H1 (cell line): ENCODE data around the gene PCDHGB1. TPM values are rescaled to one million over a fixed set of nuclear protein-coding genes. Genes with fewer than 3 reads are reported as not detected.

Experiments
- CTCF ChIA-PET: fragments of 300-600 bp; sonication (Branson Sonifier 250); formaldehyde crosslinking; loops from one replicate; lab custom pipeline; 2021; ENCODE audit not compliant: partially characterized antibody; lab: Charles Lee
- POLR2A ChIA-PET: fragments of 300-600 bp; sonication (Branson Sonifier 250); formaldehyde crosslinking; loops from one replicate; lab custom pipeline; 2021; ENCODE audit warnings: inconsistent platforms; ENCODE audit not compliant: partially characterized antibody; lab: Charles Lee
- DNase-seq, 2 experiments: peaks; one replicate each; pipeline versions ENCODE4 v3.0.0 to v3.0.0-alpha.2; 2010 to 2022; ENCODE audit warnings: low spot score in 2 of 2, low read depth in 1 of 2, mixed read lengths in 1 of 2
- FAIRE-seq: peaks from 2 replicates; lab custom pipeline; 2011; peaks lifted over from hg19 to GRCh38; lab: Jason Lieb, UNC
- H2AFZ ChIP-seq: 2 replicates; pipeline ENCODE4 v1.8.1; 2012; ENCODE audit warnings: low read length, inconsistent platforms
- H2AK5ac ChIP-seq: 2 replicates; pipeline ENCODE4 v1.6.1; 2013; ENCODE audit warnings: low read depth, low read length
- H2BK120ac ChIP-seq: replicated peaks from 2 replicates; pipeline ENCODE3; 2013; ENCODE audit warnings: low read depth, low read length, inconsistent platforms
- H2BK12ac ChIP-seq: 2 replicates; pipeline ENCODE4 v1.6.1; 2013; ENCODE audit warnings: low read depth, low read length
- H2BK15ac ChIP-seq: 2 replicates; pipeline ENCODE4 v1.6.1; 2013; ENCODE audit warnings: low read length
- H2BK20ac ChIP-seq: 2 replicates; pipeline ENCODE4 v1.6.1; 2013; ENCODE audit warnings: low read length
- H2BK5ac ChIP-seq: 2 replicates; pipeline ENCODE4 v1.6.1; 2013; ENCODE audit warnings: low read depth, low read length
- H3K14ac ChIP-seq: 2 replicates; pipeline ENCODE4 v1.6.1; 2013; ENCODE audit warnings: inconsistent platforms; ENCODE audit not compliant: insufficient read length
- H3K18ac ChIP-seq: 2 replicates; pipeline ENCODE4 v1.6.1; 2013; ENCODE audit warnings: low read length; ENCODE audit errors: extremely low read depth
- H3K23ac ChIP-seq: 2 replicates; pipeline ENCODE4 v1.6.1; 2013; ENCODE audit warnings: inconsistent platforms; ENCODE audit not compliant: insufficient read length
- H3K23me2 ChIP-seq: 2 replicates; pipeline ENCODE4 v1.6.1; 2013; ENCODE audit warnings: low read depth, low read length
- H3K27ac ChIP-seq: 2 replicates; pipeline ENCODE4 v1.6.1; 2011; ENCODE audit warnings: low read depth, low read length, inconsistent platforms
- H3K27me3 ChIP-seq, 4 experiments: replicated peaks in 1 of 4; 1 replicate in 1 of 4; 2 replicates in 3 of 4; pipeline versions ENCODE4 v1.6.1 to v1.8.1; 2011 to 2013; ENCODE audit warnings: low read length in 3 of 4, mild to moderate bottlenecking in 3 of 4, inconsistent platforms in 2 of 4, mixed read lengths in 2 of 4, moderate library complexity in 1 of 4; ENCODE audit not compliant: control insufficient read depth in 3 of 4, insufficient read depth in 3 of 4; ENCODE audit errors: extremely low read depth in 1 of 4
- H3K36me3 ChIP-seq, 4 experiments: 2 replicates each; pipeline versions ENCODE4 v1.6.1 to v1.8.1; 2011 to 2013; ENCODE audit warnings: mild to moderate bottlenecking in 4 of 4, low read length in 3 of 4, moderate library complexity in 2 of 4, control low read depth in 1 of 4, inconsistent platforms in 1 of 4; ENCODE audit not compliant: insufficient read depth in 4 of 4, control insufficient read depth in 2 of 4
- H3K4ac ChIP-seq: replicated peaks from 2 replicates; pipeline ENCODE3; 2013; ENCODE audit warnings: low read length, low read depth, mixed read lengths, inconsistent platforms; ENCODE audit not compliant: insufficient read length
- H3K4me1 ChIP-seq, 4 experiments: replicated peaks in 1 of 4; 1 replicate in 1 of 4; 2 replicates in 3 of 4; pipeline versions ENCODE4 v1.6.1 to v1.8.1; 2011 to 2013; ENCODE audit warnings: low read length in 3 of 4, inconsistent platforms in 2 of 4, mixed read lengths in 1 of 4; ENCODE audit not compliant: insufficient read depth in 4 of 4, control insufficient read depth in 3 of 4
- H3K4me2 ChIP-seq, 2 experiments: 2 replicates each; pipeline versions ENCODE4 v1.6.1 to v1.8.1; 2011 to 2013; ENCODE audit warnings: low read depth in 2 of 2, low read length in 2 of 2, control low read depth in 1 of 2, inconsistent platforms in 1 of 2, mild to moderate bottlenecking in 1 of 2; ENCODE audit not compliant: insufficient read depth in 1 of 2
- H3K4me3 ChIP-seq, 4 experiments: fragments of 200-600, 300-600 bp in 1 of 4; sonication (generic), shearing (Covaris generic), sonication (Bioruptor Twin) in 1 of 4; 2 replicates each; pipeline versions ENCODE4 v1.5.1 to v1.8.1; 2011 to 2016; ENCODE audit warnings: low read length in 4 of 4, low read depth in 3 of 4, control low read depth in 2 of 4, inconsistent platforms in 2 of 4, mild to moderate bottlenecking in 2 of 4, mixed read lengths in 1 of 4, moderate library complexity in 1 of 4; ENCODE audit not compliant: insufficient read depth in 2 of 4; ENCODE audit errors: extremely low read depth in 1 of 4
- H3K56ac ChIP-seq: replicated peaks from 2 replicates; pipeline ENCODE3; 2013; ENCODE audit warnings: low read depth, mild to moderate bottlenecking, mixed read lengths, low read length, inconsistent platforms; ENCODE audit not compliant: insufficient read length
- H3K79me1 ChIP-seq: 2 replicates; pipeline ENCODE4 v1.6.1; 2013; ENCODE audit warnings: low read depth, low read length, control low read depth
- H3K79me2 ChIP-seq, 2 experiments: 2 replicates each; pipeline versions ENCODE4 v1.6.1 to v1.8.1; 2012 to 2013; ENCODE audit warnings: low read length in 2 of 2, mild to moderate bottlenecking in 2 of 2, inconsistent platforms in 1 of 2; ENCODE audit not compliant: insufficient read depth in 2 of 2, control insufficient read depth in 1 of 2
- H3K9ac ChIP-seq, 4 experiments: replicated peaks in 1 of 4; 1 replicate in 1 of 4; 2 replicates in 3 of 4; pipeline versions ENCODE4 v1.6.1 to v1.8.1; 2011 to 2013; ENCODE audit warnings: low read depth in 3 of 4, low read length in 3 of 4, control low read depth in 2 of 4, mild to moderate bottlenecking in 2 of 4, moderate library complexity in 2 of 4, inconsistent platforms in 1 of 4; ENCODE audit errors: extremely low read depth in 1 of 4
- H3K9me3 ChIP-seq, 2 experiments: 2 replicates each; pipeline versions ENCODE4 v1.6.1 to v1.8.1; 2012 to 2013; ENCODE audit warnings: mild to moderate bottlenecking in 2 of 2, moderate library complexity in 2 of 2, control low read depth in 1 of 2, inconsistent platforms in 1 of 2, low read depth in 1 of 2, low read length in 1 of 2, mixed read lengths in 1 of 2; ENCODE audit not compliant: insufficient read depth in 2 of 2
- H4K20me1 ChIP-seq, 2 experiments: replicated peaks in 1 of 2; 2 replicates each; pipeline versions ENCODE3 to v1.8.1; 2011 to 2013; ENCODE audit warnings: inconsistent platforms in 2 of 2, low read length in 2 of 2, mild to moderate bottlenecking in 1 of 2; ENCODE audit not compliant: insufficient read depth in 2 of 2, control insufficient read depth in 1 of 2
- H4K5ac ChIP-seq: 2 replicates; pipeline ENCODE4 v1.6.1; 2013; ENCODE audit warnings: low read length, low read depth, mixed read lengths, inconsistent platforms; ENCODE audit not compliant: insufficient read length
- H4K8ac ChIP-seq: 2 replicates; pipeline ENCODE4 v1.8.0; 2013; ENCODE audit warnings: mild to moderate bottlenecking, moderate library complexity, low read length, inconsistent platforms; ENCODE audit not compliant: insufficient read depth; ENCODE audit errors: extremely low read depth
- H4K91ac ChIP-seq: replicated peaks from 2 replicates; pipeline ENCODE3; 2013; ENCODE audit warnings: low read length, mixed read lengths, inconsistent platforms; ENCODE audit not compliant: insufficient read length
- ASH2L ChIP-seq: fragments of 200-600, 300-600 bp; sonication (generic); IDR thresholded peaks from one replicate; pipeline ENCODE4 v1.7.1; 2017; ENCODE audit warnings: low read length
- BACH1 ChIP-seq: IDR thresholded peaks from 2 replicates; pipeline ENCODE4 v1.6.1; 2012; ENCODE audit warnings: low read length, improper control_type of control experiment
- CREB1 ChIP-seq: IDR thresholded peaks from 2 replicates; pipeline ENCODE4 v1.6.1; 2012; ENCODE audit warnings: inconsistent platforms
- CTBP2 ChIP-seq: IDR thresholded peaks from 2 replicates; pipeline ENCODE4 v1.7.0; 2011; ENCODE audit warnings: borderline replicate concordance, mild to moderate bottlenecking, moderate library complexity, mixed read lengths, low read length; ENCODE audit not compliant: insufficient read depth, insufficient read length
- KDM1A ChIP-seq: fragments of 200-600, 300-600 bp; sonication (generic); IDR thresholded peaks from 2 replicates; pipeline ENCODE4 v1.7.1; 2016; ENCODE audit warnings: mild to moderate bottlenecking, low read length, borderline replicate concordance
- NRF1 ChIP-seq: IDR thresholded peaks from 2 replicates; pipeline ENCODE4 v1.6.1; 2011; ENCODE audit warnings: mild to moderate bottlenecking, low read depth, low read length, improper control_type of control experiment
- POLR2AphosphoS5 ChIP-seq: IDR thresholded peaks from 2 replicates; pipeline ENCODE4 v1.6.1; 2011; ENCODE audit warnings: low read depth, low read length
- TAF1 ChIP-seq: IDR thresholded peaks from 2 replicates; pipeline ENCODE4 v1.6.1; 2011; ENCODE audit warnings: mild to moderate bottlenecking, low read depth, low read length
- TAF7 ChIP-seq: optimal IDR thresholded peaks from 2 replicates; pipeline ENCODE3; 2011; ENCODE audit warnings: low read depth, mild to moderate bottlenecking, inconsistent platforms, low read length, moderate library complexity, borderline replicate concordance
- TCF12 ChIP-seq: IDR thresholded peaks from 2 replicates; pipeline ENCODE4 v1.6.1; 2011; ENCODE audit warnings: low read depth, mild to moderate bottlenecking, low read length
- WGBS, 2 experiments: shearing (Covaris generic) in 1 of 2; methylation state at CpG; one replicate each; pipeline versions ENCODE4 v1.1.6 to v1.1.7; 2013 to 2015; ENCODE audit warnings: low lambda C conversion rate in 2 of 2, mixed read lengths in 2 of 2, inconsistent platforms in 1 of 2, low coverage in 1 of 2, missing lambda C conversion rate in 1 of 2; ENCODE audit not compliant: insufficient replicate concordance in 2 of 2, insufficient coverage in 1 of 2, insufficient read length in 1 of 2; ENCODE audit errors: extremely low coverage in 1 of 2, missing lambda C conversion rate in 1 of 2; 5-methylcytosine and 5-hydroxymethylcytosine counted together
- long read RNA-seq, 2 experiments: library from RNA in 1 of 2; library from capped mRNA in 1 of 2; stranded (forward); transcript quantifications; one replicate each; pipeline ENCODE4 v2.0.0, GENCODE V29; 2021; ENCODE audit warnings: inconsistent platforms in 1 of 2
- polyA minus RNA-seq, 3 experiments: library from RNA; depleted of rRNA, polyadenylated mRNA; stranded (reverse); fragments of >200 nt; gene quantifications; 1 replicate in 2 of 3; 2 replicates in 1 of 3; pipeline ENCODE4 v1.2.3, GENCODE V29; 2011
- polyA plus RNA-seq, 7 experiments: library from polyadenylated mRNA; depleted of rRNA in 3 of 7; stranded (reverse) in 5 of 7; unstranded in 2 of 7; fragments of >200 nt in 5 of 7; fragments of 200-250 nt in 2 of 7; gene quantifications; 1 replicate in 5 of 7; 2 replicates in 1 of 7; 4 replicates in 1 of 7; pipeline versions ENCODE4 v1.2.1 to v1.2.3, GENCODE V29; 2011 to 2013; ENCODE audit warnings: missing spikeins in 2 of 7, mixed read lengths in 2 of 7
- total RNA-seq: library from RNA; stranded (reverse); fragmentation: NEBNext Ultra II Directional; extraction: Animal tissue kit (Norgen Biotek cat#: 25700); gene quantifications from 2 replicates; pipeline ENCODE4 v1.2.1, GENCODE V29; 2021

PCDHGB1 gene
- 2.8 and 3.9 TPM in 2 replicates for total RNA-seq
- polyA plus RNA-seq (2011; rRNA removed): 1.3 and 2.0 TPM in 2 replicates
- polyA plus RNA-seq (2011; cell fraction: cytosol; rRNA removed): 1.1 TPM
- 7.0 TPM for polyA plus RNA-seq (2011; cell fraction: nucleus; rRNA removed)
- polyA plus RNA-seq (2012, experiment 1 of 2): 1.1 to 1.6 TPM (median 1.4 TPM) in 4 replicates
- 0.25 TPM for polyA plus RNA-seq (2012, experiment 2 of 2)
- 2.6 TPM for polyA plus RNA-seq (2013, experiment 1 of 2)
- polyA plus RNA-seq (2013, experiment 2 of 2): 2.0 TPM
- polyA minus RNA-seq (2011; rRNA and poly(A)+ RNA removed): 10.1 TPM in 2 replicates
- polyA minus RNA-seq (2011; cell fraction: cytosol; rRNA and poly(A)+ RNA removed): 4.6 TPM
- polyA minus RNA-seq (2011; cell fraction: nucleus; rRNA and poly(A)+ RNA removed): 35.8 TPM
- long read RNA-seq, experiment 1: 0 reads
- long read RNA-seq, experiment 2: 0 reads

DNA sequence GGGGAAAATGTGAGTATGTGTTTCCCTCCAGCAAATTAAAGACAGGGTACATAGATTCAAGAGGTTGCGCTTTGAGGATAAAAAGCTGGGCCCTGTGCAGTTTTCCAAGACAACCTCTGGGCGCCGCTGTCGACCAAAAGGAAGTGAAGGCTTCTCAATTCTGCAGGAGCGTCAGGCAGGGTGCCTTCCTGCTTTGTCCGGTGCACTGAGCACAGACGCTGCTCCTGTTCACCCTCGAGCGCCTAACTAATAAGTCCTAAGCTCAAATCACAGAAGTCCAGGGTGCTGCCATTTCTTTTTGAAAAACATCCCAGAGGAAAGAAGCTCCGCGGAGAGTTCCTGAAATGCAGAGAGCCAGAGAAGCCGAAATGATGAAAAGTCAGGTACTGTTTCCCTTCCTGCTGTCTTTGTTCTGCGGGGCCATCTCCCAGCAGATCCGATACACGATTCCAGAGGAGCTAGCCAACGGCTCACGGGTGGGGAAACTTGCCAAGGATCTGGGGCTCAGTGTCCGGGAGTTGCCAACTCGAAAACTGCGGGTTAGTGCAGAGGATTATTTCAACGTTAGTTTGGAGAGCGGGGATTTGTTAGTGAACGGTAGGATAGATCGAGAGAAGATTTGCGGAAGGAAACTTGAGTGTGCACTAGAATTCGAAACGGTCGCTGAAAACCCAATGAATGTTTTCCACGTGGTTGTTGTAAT, at the start of gene PCDHGB1:
Gene PCDHGB1, plus strand, starts transcription at position 183 of the 703 bp plus-strand sequence. Its CDS starts 162 bp downstream, at position 345.
- Histone ChIP-seq H3K27me3 (no peaks in the 10 kb centered on the region), H3K23me2 (no peaks in the 10 kb centered on the region), H4K20me1 (no peaks in the 10 kb centered on the region), H4K5ac (no peak within 1 kb of the TSS), H2BK5ac (no peak within 1 kb of the TSS), H3K9me3 (peaks cover 25 to 31% of the 10 kb centered on the region in 2 experiments), H2BK15ac (no peak within 1 kb of the TSS), H4K91ac (no peak within 1 kb of the TSS), H2BK120ac (no peak within 1 kb of the TSS), H3K56ac (no peak within 1 kb of the TSS), H3K36me3 (peaks cover 0 to 10% (median 3%) of the 10 kb centered on the region in 4 experiments; a peak in 4 of 8 replicates), H3K9ac (peak within 1 kb of the TSS in 2 of 4 experiments; percentile 13; a peak in 3 of 7 replicates), H3K79me2 (no peaks in the 10 kb centered on the region), H3K23ac (no peak within 1 kb of the TSS), H3K79me1 (no peaks in the 10 kb centered on the region), H2AFZ (peak within 1 kb of the TSS; percentile 97), H3K27ac (no peak within 1 kb of the TSS), H3K18ac (no peak within 1 kb of the TSS), H2BK12ac (no peak within 1 kb of the TSS), H3K14ac (no peak within 1 kb of the TSS), H2AK5ac (no peak within 1 kb of the TSS), H2BK20ac (no peak within 1 kb of the TSS), H4K8ac (no peak within 1 kb of the TSS), H3K4me1 (peaks cover 0 to 5% (median under 1%) of the 10 kb centered on the region in 4 experiments; a peak in 1 of 7 replicates), H3K4me2 (peak within 1 kb of the TSS; percentile 6 to 51; a peak in 2 of 4 replicates), H3K4me3 (peak within 1 kb of the TSS; percentile 17 to 53 (median 31); a peak in 7 of 8 replicates), H3K4ac (no peak within 1 kb of the TSS)
- CTCF ChIA-PET: interaction anchor here (0.6 to 5.5 kb wide), 60 partner anchors 7 to 603 kb away, joined by 3 to 29 read pairs (median 4); partner anchors contain the start of genes PCDHB10, PCDHB12, PCDHB14 and PCDHB15
- FAIRE-seq (peak; percentile 93), DNase-seq (peak in 1 of 2 experiments; percentile 83)
- POLR2A ChIA-PET: interaction anchor here (1.0 to 2.1 kb wide), 7 partner anchors 11 to 214 kb away, joined by 3 to 7 read pairs (median 3); partner anchors contain the start of genes PCDHB15, PCDHGA2 and TAF7
- 65 to 100% methylated on average over 5 to 29 of the region's 29 CpGs for WGBS, 2 experiments
- TF ChIP-seq KDM1A (no peak), TCF12 (no peak), TAF7 (peak; percentile 40), POLR2AphosphoS5 (peak; percentile 55; the same call in 1 of the 2 replicates), CREB1 (no peak), ASH2L (peak; percentile 30), BACH1 (no peak), CTBP2 (no peak), TAF1 (peak; percentile 63; the same call in 1 of the 2 replicates), NRF1 (no peak)
